ENCODE results near the gene KIAA1549. TPM values are rescaled to one million over a fixed set of nuclear protein-coding genes. Genes with fewer than 3 reads are reported as not detected.

Gene KIAA1549
- total and polyA plus RNA-seq, 2 donors (not counting 1 experiment from before 2014, with no cell fraction given) = under 0.01 to 0.52 TPM

DNA sequence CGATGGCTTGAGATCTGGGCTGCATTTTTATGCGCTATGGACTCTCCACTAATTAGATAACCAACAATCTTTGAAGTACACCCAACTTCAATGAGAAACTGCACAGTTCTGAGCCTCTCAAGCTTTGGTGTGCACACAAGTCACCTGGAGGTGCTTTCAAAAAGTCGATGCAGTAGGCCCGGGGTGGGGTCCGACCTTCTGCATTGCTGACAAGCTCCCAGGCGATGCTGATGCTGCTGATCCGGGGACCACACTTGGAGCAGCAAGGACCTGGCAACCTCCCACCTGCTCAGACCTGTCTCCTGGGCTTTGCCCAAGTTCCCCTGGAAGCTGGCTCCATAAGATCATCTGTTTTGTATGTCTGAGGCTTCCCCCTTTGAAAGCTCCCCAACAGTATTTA is 10.7 kb downstream of the KIAA1549 start:
- H3K9ac ChIP-seq (ENCODE audit: low read length) = no peak overlapping the region
- H3K4me1 ChIP-seq (ENCODE audit: control insufficient read depth in 2 of 2, insufficient read depth in 2 of 2, low read length in 2 of 2) = no peaks in the 10 kb centered on the region
- Mint-ChIP-seq H3K27me3 (peaks cover 32% of the 10 kb centered on the region), H3K9me3 (ENCODE audit: insufficient read depth) (no peaks in the 10 kb centered on the region), H3K27ac (no peak overlapping the region), H3K4me1 (no peaks in the 10 kb centered on the region), H3K4me3 (no peak overlapping the region)
- no peaks in the 10 kb centered on the region for H4K20me1 ChIP-seq (ENCODE audit: control insufficient read depth, insufficient read depth, low read length, poor library complexity, severe bottlenecking)
- TF ChIP-seq, protein P1, sequence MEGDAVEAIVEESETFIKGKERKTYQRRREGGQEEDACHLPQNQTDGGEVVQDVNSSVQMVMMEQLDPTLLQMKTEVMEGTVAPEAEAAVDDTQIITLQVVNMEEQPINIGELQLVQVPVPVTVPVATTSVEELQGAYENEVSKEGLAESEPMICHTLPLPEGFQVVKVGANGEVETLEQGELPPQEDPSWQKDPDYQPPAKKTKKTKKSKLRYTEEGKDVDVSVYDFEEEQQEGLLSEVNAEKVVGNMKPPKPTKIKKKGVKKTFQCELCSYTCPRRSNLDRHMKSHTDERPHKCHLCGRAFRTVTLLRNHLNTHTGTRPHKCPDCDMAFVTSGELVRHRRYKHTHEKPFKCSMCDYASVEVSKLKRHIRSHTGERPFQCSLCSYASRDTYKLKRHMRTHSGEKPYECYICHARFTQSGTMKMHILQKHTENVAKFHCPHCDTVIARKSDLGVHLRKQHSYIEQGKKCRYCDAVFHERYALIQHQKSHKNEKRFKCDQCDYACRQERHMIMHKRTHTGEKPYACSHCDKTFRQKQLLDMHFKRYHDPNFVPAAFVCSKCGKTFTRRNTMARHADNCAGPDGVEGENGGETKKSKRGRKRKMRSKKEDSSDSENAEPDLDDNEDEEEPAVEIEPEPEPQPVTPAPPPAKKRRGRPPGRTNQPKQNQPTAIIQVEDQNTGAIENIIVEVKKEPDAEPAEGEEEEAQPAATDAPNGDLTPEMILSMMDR (IDR thresholded peaks at IDR 0.05) = no peak
- no peak for TF ChIP-seq EZH2 (IDR thresholded peaks at IDR 0.05; ENCODE audit: borderline replicate concordance, insufficient read depth, low read depth, low read length, poor library complexity, severe bottlenecking)
- no peak overlapping the region for H3K27ac ChIP-seq (ENCODE audit: low read length in 2 of 2)
- no peak overlapping the region for H2AFZ ChIP-seq (ENCODE audit: insufficient read depth, low read depth, low read length, poor library complexity, severe bottlenecking)
- intact Hi-C loops (cut with micrococcal nuclease) = no loop called here
- ChIA-PET CTCF (no interaction called here), POLR2A (no interaction called here)
- peaks cover 0 to 5% (median 1%) of the 10 kb centered on the region in 4 experiments for H3K27me3 ChIP-seq (replicated peaks in 1 of 4; ENCODE audit: control extremely low read depth in 1 of 4, control insufficient read depth in 3 of 4, insufficient read depth in 4 of 4, low read length in 3 of 4)
- no peak overlapping the region for H3K4me3 ChIP-seq (ENCODE audit: control extremely low read depth in 1 of 5, extremely low read depth in 1 of 5, insufficient read depth in 1 of 5, low read depth in 2 of 5, low read length in 4 of 5)
- DNase-seq (no peak), ATAC-seq (ENCODE audit: low read depth) (no peak)
- no peaks in the 10 kb centered on the region for H3K36me3 ChIP-seq (replicated peaks in 1 of 2; ENCODE audit: control extremely low read depth in 1 of 2, control insufficient read depth in 1 of 2, extremely low read depth in 1 of 2, insufficient read depth in 2 of 2, low read length in 1 of 2)
- no peaks in the 10 kb centered on the region for H3K79me2 ChIP-seq (ENCODE audit: control insufficient read depth, insufficient read depth, low read length)
- 96% methylated on average over 7 of the region's 7 CpGs for WGBS (ENCODE audit: insufficient coverage)
- H3K4me2 ChIP-seq (replicated peaks; ENCODE audit: low read depth, low read length, poor library complexity, severe bottlenecking) = no peak overlapping the region
- H3K9me3 ChIP-seq (ENCODE audit: control extremely low read depth in 1 of 3, control insufficient read depth in 2 of 3, insufficient read depth in 1 of 3, low read length in 2 of 3) = no peaks in the 10 kb centered on the region

DNA sequence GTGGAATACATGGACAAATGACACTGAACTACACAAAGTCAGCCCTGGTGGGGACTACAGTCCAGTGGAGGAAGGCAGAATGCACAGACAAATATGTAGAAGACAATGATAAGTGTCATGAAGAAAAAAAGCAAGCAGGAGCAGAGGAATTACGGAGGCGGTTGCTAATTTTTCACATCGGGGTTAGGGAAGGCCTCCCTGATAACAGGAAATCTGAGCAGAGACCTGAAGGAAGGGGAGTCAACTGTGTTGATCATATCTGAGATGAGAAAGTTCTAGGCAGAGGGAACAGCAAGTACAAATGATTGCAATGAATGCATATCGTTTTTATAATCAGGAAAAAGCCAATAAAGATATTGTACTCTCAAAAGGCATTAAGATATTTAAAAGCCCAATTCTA is 14.0 kb downstream of the KIAA1549 start:
- peaks cover 0 to 2% (median 0%) of the 10 kb centered on the region in 4 experiments for H3K27me3 ChIP-seq (replicated peaks in 1 of 4; ENCODE audit: control extremely low read depth in 1 of 4, control insufficient read depth in 3 of 4, insufficient read depth in 4 of 4, low read length in 3 of 4)
- H3K27me3 Mint-ChIP-seq = peaks cover 25% of the 10 kb centered on the region

More for the DNA sequence above, 14.0 kb downstream of the KIAA1549 start:
- ChIA-PET POLR2A (no interaction called here), CTCF (interaction anchor here (0.6 kb wide), 1 partner anchor 128 kb away, joined by 3 read pairs; no protein-coding TSS in a partner anchor)
- Mint-ChIP-seq H3K4me1 (no peaks in the 10 kb centered on the region), H3K9me3 (ENCODE audit: insufficient read depth) (no peaks in the 10 kb centered on the region), H3K4me3 (no peak overlapping the region), H3K27ac (no peak overlapping the region)
- Histone ChIP-seq H2AFZ (ENCODE audit: insufficient read depth, low read depth, low read length, poor library complexity, severe bottlenecking) (no peak overlapping the region), H3K27ac (ENCODE audit: low read length in 2 of 2) (no peak overlapping the region), H3K36me3 (replicated peaks in 1 of 2; ENCODE audit: control extremely low read depth in 1 of 2, control insufficient read depth in 1 of 2, extremely low read depth in 1 of 2, insufficient read depth in 2 of 2, low read length in 1 of 2) (no peaks in the 10 kb centered on the region), H3K4me3 (ENCODE audit: control extremely low read depth in 1 of 5, extremely low read depth in 1 of 5, insufficient read depth in 1 of 5, low read depth in 2 of 5, low read length in 4 of 5) (no peak overlapping the region), H3K9ac (ENCODE audit: low read length) (no peak overlapping the region), H3K9me3 (ENCODE audit: control extremely low read depth in 1 of 3, control insufficient read depth in 2 of 3, insufficient read depth in 1 of 3, low read length in 2 of 3) (no peaks in the 10 kb centered on the region), H3K4me1 (ENCODE audit: control insufficient read depth in 2 of 2, insufficient read depth in 2 of 2, low read length in 2 of 2) (no peaks in the 10 kb centered on the region), H3K4me2 (replicated peaks; ENCODE audit: low read depth, low read length, poor library complexity, severe bottlenecking) (no peak overlapping the region), H4K20me1 (ENCODE audit: control insufficient read depth, insufficient read depth, low read length, poor library complexity, severe bottlenecking) (no peaks in the 10 kb centered on the region), H3K79me2 (ENCODE audit: control insufficient read depth, insufficient read depth, low read length) (no peaks in the 10 kb centered on the region)
- 73% methylated on average over 3 of the region's 4 CpGs for WGBS (ENCODE audit: insufficient coverage)
- DNase-seq (no peak), ATAC-seq (ENCODE audit: low read depth) (no peak)
- TF ChIP-seq, protein P1 (IDR thresholded peaks at IDR 0.05) = no peak
- no peak for TF ChIP-seq EZH2 (IDR thresholded peaks at IDR 0.05; ENCODE audit: borderline replicate concordance, insufficient read depth, low read depth, low read length, poor library complexity, severe bottlenecking)
- intact Hi-C loops (cut with micrococcal nuclease) = no loop called here

All from B cell (primary cell).